K562 (cell line): ENCODE results near the gene CSNK1A1L. TPM values are rescaled to one million over a fixed set of nuclear protein-coding genes. Genes with fewer than 3 reads are reported as not detected.

Source experiments
- ATAC-seq: fragments of 200-7000 bp; cut with Tn5 transposase; 3 replicates; pipeline ENCODE4 v1.9.1; 2020; ENCODE audit warnings: moderate library complexity
- BruUV-seq: library from RNA; stranded (reverse); fragments of 400-500 nt; replicated peaks from 2 replicates; lab custom pipeline; 2021; lab: Mats Ljungman, UMichigan
- CTCF ChIA-PET: fragments of 300-600 bp; formaldehyde crosslinking; extraction: SDS; loops from one replicate; lab custom pipeline; 2021; ENCODE audit warnings: low intra/inter-chr PET ratio; lab: Yijun Ruan, JAX
- POLR2A ChIA-PET: fragments of 300-600, 350-650 bp; sonication (Branson Sonifier 250); formaldehyde crosslinking; extraction: SDS; loops from one replicate; lab custom pipeline; 2021; ENCODE audit warnings: antibody characterized with exemption, inconsistent platforms; lab: Yijun Ruan, JAX
- DNase-seq, 4 experiments: peaks; one replicate each; pipeline versions ENCODE4 v3.0.0 to v3.0.0-alpha.2; 2011 to 2018; ENCODE audit warnings: low spot score in 3 of 4, mixed read lengths in 3 of 4; ENCODE audit errors: extremely low read depth in 1 of 4
- FAIRE-seq: peaks from 2 replicates; lab custom pipeline; 2011; peaks lifted over from hg19 to GRCh38; lab: Jason Lieb, UNC
- H2AFZ ChIP-seq: 2 replicates; pipeline ENCODE4 v1.6.0; 2011; ENCODE audit warnings: low read depth, low read length, control low read depth, inconsistent platforms
- H3K27ac ChIP-seq: fragments of 200-600 bp; 3 replicates; pipeline ENCODE4 v1.8.0; 2011; ENCODE audit warnings: low read depth, mild to moderate bottlenecking, control low read depth, inconsistent platforms, low read length, moderate library complexity, mixed read lengths; ENCODE audit errors: extremely low read depth
- H3K27me3 ChIP-seq, 2 experiments: fragments of 300-600 bp in 1 of 2; 2 replicates in 1 of 2; 3 replicates in 1 of 2; pipeline versions ENCODE4 v1.6.0 to v1.8.0; 2011; ENCODE audit warnings: inconsistent platforms in 2 of 2, low read length in 2 of 2, mild to moderate bottlenecking in 1 of 2, mixed read lengths in 1 of 2, moderate library complexity in 1 of 2; ENCODE audit not compliant: control insufficient read depth in 2 of 2, insufficient read depth in 2 of 2
- H3K36me3 ChIP-seq: fragments of 300-600 bp; 3 replicates; pipeline ENCODE4 v1.8.0; 2011; ENCODE audit warnings: mild to moderate bottlenecking, low read length, inconsistent platforms; ENCODE audit not compliant: control insufficient read depth, insufficient read depth
- H3K4me1 ChIP-seq, 2 experiments: fragments of 200-600 bp in 1 of 2; replicated peaks in 1 of 2; 2 replicates in 1 of 2; 3 replicates in 1 of 2; pipeline versions ENCODE4 v1.5.1 to v1.8.0; 2011; ENCODE audit warnings: inconsistent platforms in 2 of 2, low read length in 2 of 2, mild to moderate bottlenecking in 1 of 2, mixed read lengths in 1 of 2, moderate library complexity in 1 of 2; ENCODE audit not compliant: control insufficient read depth in 2 of 2, insufficient read depth in 2 of 2
- H3K4me2 ChIP-seq: 2 replicates; pipeline ENCODE4 v1.6.1; 2011; ENCODE audit warnings: low read length, control low read depth, inconsistent platforms, mixed read lengths; ENCODE audit not compliant: insufficient read depth
- H3K4me3 ChIP-seq: fragments of 200-600 bp; sonication (generic), shearing (Covaris generic); 2 replicates; pipeline ENCODE4 v1.5.1; 2016; ENCODE audit warnings: control low read depth, inconsistent platforms
- H3K79me2 ChIP-seq: fragments of 200-600 bp; 3 replicates; pipeline ENCODE4 v1.8.0; 2011; ENCODE audit warnings: low read length, inconsistent platforms; ENCODE audit not compliant: control insufficient read depth, insufficient read depth
- H3K9ac ChIP-seq, 2 experiments: 2 replicates each; pipeline versions ENCODE4 v1.6.0 to v1.6.1; 2011; ENCODE audit warnings: low read depth in 2 of 2, low read length in 2 of 2, control low read depth in 1 of 2, inconsistent platforms in 1 of 2, mild to moderate bottlenecking in 1 of 2, mixed read lengths in 1 of 2; ENCODE audit not compliant: insufficient read depth in 1 of 2
- H3K9me1 ChIP-seq: one replicate; pipeline ENCODE4 v1.6.0; 2011; ENCODE audit warnings: inconsistent platforms, mild to moderate bottlenecking, low read length, moderate library complexity; ENCODE audit not compliant: control insufficient read depth, insufficient read depth
- H3K9me3 ChIP-seq: replicated peaks from 2 replicates; pipeline ENCODE4 v1.5.1; 2011; ENCODE audit warnings: low read depth, low read length, inconsistent platforms; ENCODE audit not compliant: control insufficient read depth, insufficient read depth
- H4K20me1 ChIP-seq: replicated peaks from 2 replicates; pipeline ENCODE4 v1.6.1; 2011; ENCODE audit warnings: low read length, inconsistent platforms, mixed read lengths; ENCODE audit not compliant: control insufficient read depth, insufficient read depth
- ARID3B ChIP-seq: fragments of 250-450 bp; sonication (Bioruptor Pico); IDR thresholded peaks from 2 replicates; pipeline ENCODE4 v1.4.0; 2020; ENCODE audit warnings: borderline replicate concordance
- BDP1 ChIP-seq: IDR thresholded peaks from 3 replicates; pipeline ENCODE4 v1.6.1; 2011; ENCODE audit not compliant: insufficient read length, insufficient read depth
- CBX5 ChIP-seq: IDR thresholded peaks from 2 replicates; pipeline ENCODE4 v1.6.1; 2014; ENCODE audit warnings: low read depth, borderline replicate concordance
- CGGBP1 ChIP-seq: fragments of 250-450 bp; sonication (Bioruptor Pico); IDR thresholded peaks from 2 replicates; pipeline ENCODE4 v1.9.0; 2021; ENCODE audit warnings: mild to moderate bottlenecking
- HINFP ChIP-seq: fragments of 450-650 bp; conservative IDR thresholded peaks from 2 replicates; pipeline ENCODE4 v1.6.1; 2016; ENCODE audit warnings: missing genetic modification characterization, low read depth, mild to moderate bottlenecking, control low read depth, missing compliant biosample characterization
- HMBOX1 ChIP-seq: sonication (generic); IDR thresholded peaks from 2 replicates; pipeline ENCODE4 v1.6.1; 2016
- HNRNPK ChIP-seq: fragments of 200-400 bp; formaldehyde crosslinking; IDR thresholded peaks from one replicate; pipeline ENCODE4 v1.6.1; 2018; ENCODE audit warnings: mild to moderate bottlenecking, low read depth, low read length; ENCODE audit not compliant: poor library complexity, severe bottlenecking
- MCM2 ChIP-seq: fragments of 450-650 bp; IDR thresholded peaks from 2 replicates; pipeline ENCODE4 v1.6.1; 2017; ENCODE audit warnings: low read depth, mild to moderate bottlenecking
- NFIC ChIP-seq: fragments of 450-650 bp; IDR thresholded peaks from 2 replicates; pipeline ENCODE4 v1.6.1; 2017; ENCODE audit warnings: mild to moderate bottlenecking, inconsistent platforms
- NFYB ChIP-seq: IDR thresholded peaks from 2 replicates; pipeline ENCODE4 v1.6.1; 2011; ENCODE audit warnings: mild to moderate bottlenecking, moderate library complexity; ENCODE audit not compliant: insufficient read length; ENCODE audit errors: extremely low read depth
- NR4A1 ChIP-seq, 2 experiments: fragments of 250-450 bp in 1 of 2; fragments of 450-650 bp in 1 of 2; sonication (Bioruptor Pico) in 1 of 2; IDR thresholded peaks; 2 replicates each; pipeline versions ENCODE4 v1.4.0 to v1.6.1; 2016 to 2020; ENCODE audit warnings: mild to moderate bottlenecking in 2 of 2, missing compliant biosample characterization in 1 of 2, missing genetic modification characterization in 1 of 2, moderate library complexity in 1 of 2
- RBFOX2 ChIP-seq: fragments of 200-400 bp; formaldehyde crosslinking; IDR thresholded peaks from 2 replicates; pipeline ENCODE4 v1.6.1; 2017; ENCODE audit warnings: low read depth, mild to moderate bottlenecking, low read length, moderate library complexity
- THAP7 ChIP-seq: fragments of 250-450 bp; sonication (Bioruptor Pico); IDR thresholded peaks from 2 replicates; pipeline ENCODE4 v1.5.0; 2021
- U2AF2 ChIP-seq: fragments of 200-400 bp; formaldehyde crosslinking; optimal IDR thresholded peaks from 2 replicates; pipeline ENCODE3; 2017; ENCODE audit warnings: low read depth, mild to moderate bottlenecking, low read length
- ZBTB9 ChIP-seq: fragments of 450-650 bp; formaldehyde crosslinking; IDR thresholded peaks from 2 replicates; pipeline ENCODE4 v1.4.0; 2020; ENCODE audit warnings: mild to moderate bottlenecking, moderate library complexity
- ZKSCAN1 ChIP-seq: fragments of 150-350 bp; IDR thresholded peaks from 2 replicates; pipeline ENCODE4 v1.6.1; 2016; ENCODE audit warnings: low read depth, low read length
- ZNF384 ChIP-seq: IDR thresholded peaks from 2 replicates; pipeline ENCODE4 v1.6.1; 2012; ENCODE audit warnings: low read depth, low read length, improper control_type of control experiment
- WGBS: fragments of 100-300 bp; shearing (Covaris generic); methylation state at CpG from one replicate; pipeline ENCODE4 v1.1.6; 2016; ENCODE audit warnings: low coverage, mixed read lengths; ENCODE audit not compliant: insufficient coverage; ENCODE audit errors: missing lambda C conversion rate; 5-methylcytosine and 5-hydroxymethylcytosine counted together
- in situ Hi-C: fragments of 300-500 bp; cut with MboI; formaldehyde crosslinking; loops from 4 replicates; pipeline ENCODE4 v1.15.0; 2018; ENCODE audit warnings: inconsistent platforms, mixed read lengths
- intact Hi-C: fragments of 100-400 bp; cut with micrococcal nuclease; formaldehyde crosslinking; loops from 2 replicates; pipeline ENCODE4 v1.14.2; 2022
- polyA plus RNA-seq, 8 experiments: library from polyadenylated mRNA; depleted of rRNA in 4 of 8; stranded (reverse) in 5 of 8; unstranded in 3 of 8; fragments of >200 nt; fragmentation: Nextera tagmentation in 2 of 8; fragmentation: Illumina TruSeq in 1 of 8; extraction: Ambion mirVana in 2 of 8; extraction: Trizol in 1 of 8; gene quantifications; 2 replicates each; pipeline versions ENCODE4 v1.2.1 to v1.2.3, GENCODE V29; 2011 to 2014; ENCODE audit warnings: inconsistent platforms in 1 of 8, missing spikeins in 1 of 8
- total RNA-seq, 7 experiments: library from RNA; depleted of rRNA in 6 of 7; stranded (reverse); fragments of >200 nt in 6 of 7; fragmentation: Illumina TruSeq in 2 of 7; extraction: Trizol in 2 of 7; gene quantifications; 2 replicates each; pipeline versions ENCODE4 v1.2.1 to v1.2.3, GENCODE V29; 2011 to 2021; ENCODE audit warnings: low replicate concordance in 1 of 7

CSNK1A1L gene
- total and polyA plus RNA-seq, 9 of the 15 experiments (the other 6 are each of a cell fraction or from before 2014, with no cell fraction given) = not detected

GRCh38 chr13:37090912-37091311, 14.6 kb downstream of the CSNK1A1L start:
- Histone ChIP-seq H4K20me1 (no peaks in the 10 kb centered on the region), H2AFZ (no peak overlapping the region), H3K9me3 (no peaks in the 10 kb centered on the region), H3K4me3 (no peak overlapping the region), H3K9me1 (no peaks in the 10 kb centered on the region), H3K36me3 (no peaks in the 10 kb centered on the region), H3K9ac (no peak overlapping the region), H3K27ac (no peak overlapping the region), H3K27me3 (no peaks in the 10 kb centered on the region; a peak in 1 of 5 replicates), H3K79me2 (no peaks in the 10 kb centered on the region), H3K4me1 (no peaks in the 10 kb centered on the region), H3K4me2 (no peak overlapping the region)
- ChIA-PET POLR2A (no interaction called here), CTCF (no interaction called here)
- intact Hi-C loops = no loop called here
- DNase-seq = no peak
- ATAC-seq = no peak
- in situ Hi-C loops = loop anchor here (25.0 kb wide), 1 partner anchor 1796 kb away; no protein-coding TSS in a partner anchor
- BruUV-seq = no TSS peak
- 10% methylated on average over 2 of the region's 2 CpGs for WGBS
- FAIRE-seq = no peak
- TF ChIP-seq U2AF2 = no peak
- no peak for TF ChIP-seq HNRNPK
- no peak for TF ChIP-seq ARID3B (CRISPR knock-in tag)
- TF ChIP-seq ZBTB9 (CRISPR knock-in tag) = no peak
- no peak for TF ChIP-seq HINFP (tag)
- TF ChIP-seq NFYB = no peak
- no peak for TF ChIP-seq THAP7
- no peak for TF ChIP-seq CBX5
- no peak for TF ChIP-seq HMBOX1
- no peak for TF ChIP-seq ZNF384
- TF ChIP-seq NR4A1 (CRISPR knock-in tag; IDR thresholded peaks at IDR 0.05) = no peak
- TF ChIP-seq NR4A1 (tag; IDR thresholded peaks at IDR 0.05) = no peak
- no peak for TF ChIP-seq BDP1
- no peak for TF ChIP-seq MCM2
- TF ChIP-seq ZKSCAN1 = no peak
- no peak for TF ChIP-seq NFIC
- no peak for TF ChIP-seq RBFOX2
- no peak for TF ChIP-seq CGGBP1 (CRISPR knock-in tag)
